HepG2 (cell line): ENCODE measurements around the gene OPN3. TPM values are rescaled to one million over a fixed set of nuclear protein-coding genes. Genes with fewer than 3 reads are reported as not detected.

Source experiments
- AGO2 ChIP-seq: fragments of 200-400 bp; formaldehyde crosslinking; optimal IDR thresholded peaks from 2 replicates; pipeline ENCODE3; 2017; ENCODE audit warnings: mild to moderate bottlenecking, low read depth, low read length, moderate library complexity
- ARHGAP35 ChIP-seq: sonication (generic); formaldehyde crosslinking; IDR thresholded peaks from 2 replicates; pipeline ENCODE4 v1.9.0; 2022; ENCODE audit warnings: mild to moderate bottlenecking, inconsistent platforms, moderate library complexity, missing genetic modification reagents, borderline replicate concordance
- DR1 ChIP-seq: sonication (generic); formaldehyde crosslinking; IDR thresholded peaks from 2 replicates; pipeline ENCODE4 v1.8.0; 2021; ENCODE audit warnings: mild to moderate bottlenecking, missing genetic modification reagents, inconsistent platforms
- ESRRA ChIP-seq: sonication (generic); formaldehyde crosslinking; IDR thresholded peaks from 2 replicates; pipeline ENCODE4 v1.5.1; 2020; ENCODE audit warnings: mild to moderate bottlenecking, low read depth, missing genetic modification reagents
- GFI1 ChIP-seq: sonication (generic); formaldehyde crosslinking; IDR thresholded peaks from 2 replicates; pipeline ENCODE4 v1.5.0; 2020; ENCODE audit warnings: missing genetic modification reagents, mild to moderate bottlenecking, borderline replicate concordance
- JUND ChIP-seq: sonication (generic); formaldehyde crosslinking; IDR thresholded peaks from 2 replicates; pipeline ENCODE4 v1.8.0; 2022; ENCODE audit warnings: mild to moderate bottlenecking, missing genetic modification reagents
- NFE2 ChIP-seq: sonication (generic); formaldehyde crosslinking; IDR thresholded peaks from 2 replicates; pipeline ENCODE4 v1.4.0; 2020; ENCODE audit warnings: missing genetic modification reagents
- RBFOX2 ChIP-seq: fragments of 200-400 bp; formaldehyde crosslinking; IDR thresholded peaks from 2 replicates; pipeline ENCODE4 v1.6.1; 2017; ENCODE audit warnings: low read depth, mild to moderate bottlenecking, low read length
- RFX3 ChIP-seq: IDR thresholded peaks from 2 replicates; pipeline ENCODE4 v1.6.1; 2016; ENCODE audit warnings: missing biosample characterization, missing genetic modification reagents
- TARDBP ChIP-seq: sonication (generic); formaldehyde crosslinking; IDR thresholded peaks from 2 replicates; pipeline ENCODE4 v1.8.0; 2022; ENCODE audit warnings: mild to moderate bottlenecking, missing genetic modification reagents
- TBX2 ChIP-seq: sonication (generic); formaldehyde crosslinking; IDR thresholded peaks from 2 replicates; pipeline ENCODE4 v1.5.0; 2020; ENCODE audit warnings: missing genetic modification reagents, mild to moderate bottlenecking, borderline replicate concordance
- U2AF2 ChIP-seq: fragments of 200-400 bp; formaldehyde crosslinking; IDR thresholded peaks from 2 replicates; pipeline ENCODE4 v1.6.1; 2017; ENCODE audit warnings: low read depth, mild to moderate bottlenecking, low read length
- USF2 ChIP-seq, 2 experiments: sonication (generic) in 1 of 2; formaldehyde crosslinking in 1 of 2; IDR thresholded peaks; 2 replicates each; pipeline versions ENCODE4 v1.5.1 to v1.6.1; 2011 to 2020; ENCODE audit warnings: borderline replicate concordance in 1 of 2, low read depth in 1 of 2, low read length in 1 of 2, mild to moderate bottlenecking in 1 of 2, missing genetic modification reagents in 1 of 2, moderate library complexity in 1 of 2
- ZNF350 ChIP-seq: sonication (generic); formaldehyde crosslinking; IDR thresholded peaks from 2 replicates; pipeline ENCODE4 v1.4.0; 2020; ENCODE audit warnings: mild to moderate bottlenecking, low read depth, missing genetic modification reagents, borderline replicate concordance
- ZNF468 ChIP-seq: sonication (generic); formaldehyde crosslinking; IDR thresholded peaks from 2 replicates; pipeline ENCODE4 v1.8.0; 2022; ENCODE audit warnings: mild to moderate bottlenecking, moderate library complexity, missing genetic modification reagents
- ZNF614 ChIP-seq: IDR thresholded peaks from 2 replicates; pipeline ENCODE4 v1.6.1; 2018; ENCODE audit warnings: missing biosample characterization, missing genetic modification reagents, inconsistent platforms, borderline replicate concordance
- polyA plus RNA-seq, 8 experiments: library from polyadenylated mRNA; depleted of rRNA in 3 of 8; stranded (reverse) in 7 of 8; unstranded in 1 of 8; fragments of >200 nt; fragmentation: Illumina TruSeq in 4 of 8; extraction: Trizol in 4 of 8; gene quantifications; 2 replicates each; pipeline versions ENCODE4 v1.2.1 to v1.2.3, GENCODE V29; 2011 to 2016; ENCODE audit warnings: low read depth in 4 of 8, missing spikeins in 1 of 8, mixed read lengths in 1 of 8; ENCODE audit not compliant: insufficient read depth in 1 of 8
- total RNA-seq, 5 experiments: library from RNA; depleted of rRNA; stranded (reverse); fragments of >200 nt; fragmentation: Illumina TruSeq; extraction: Trizol; gene quantifications; 2 replicates each; pipeline ENCODE4 v1.2.3, GENCODE V29; 2016; ENCODE audit warnings: low read depth in 1 of 5
- TF ChIP-seq, protein P1 (sequence below): sonication (generic); formaldehyde crosslinking; IDR thresholded peaks from 2 replicates; pipeline ENCODE4 v1.8.1; 2022; ENCODE audit warnings: low read depth, mild to moderate bottlenecking, missing genetic modification reagents
- TF ChIP-seq, protein P2 (sequence below): sonication (generic); formaldehyde crosslinking; IDR thresholded peaks from 2 replicates; pipeline ENCODE4 v1.4.0; 2020; ENCODE audit warnings: missing genetic modification reagents
- TF ChIP-seq, protein P3 (sequence below): IDR thresholded peaks from 2 replicates; pipeline ENCODE4 v1.4.0; 2020; ENCODE audit warnings: mild to moderate bottlenecking, missing genetic modification reagents

OPN3 gene
- total and polyA plus RNA-seq, 2 of the 13 experiments (the other 11 are each of a cell fraction or from before 2014, with no cell fraction given) = 17.4 to 23.0 TPM

DNA sequence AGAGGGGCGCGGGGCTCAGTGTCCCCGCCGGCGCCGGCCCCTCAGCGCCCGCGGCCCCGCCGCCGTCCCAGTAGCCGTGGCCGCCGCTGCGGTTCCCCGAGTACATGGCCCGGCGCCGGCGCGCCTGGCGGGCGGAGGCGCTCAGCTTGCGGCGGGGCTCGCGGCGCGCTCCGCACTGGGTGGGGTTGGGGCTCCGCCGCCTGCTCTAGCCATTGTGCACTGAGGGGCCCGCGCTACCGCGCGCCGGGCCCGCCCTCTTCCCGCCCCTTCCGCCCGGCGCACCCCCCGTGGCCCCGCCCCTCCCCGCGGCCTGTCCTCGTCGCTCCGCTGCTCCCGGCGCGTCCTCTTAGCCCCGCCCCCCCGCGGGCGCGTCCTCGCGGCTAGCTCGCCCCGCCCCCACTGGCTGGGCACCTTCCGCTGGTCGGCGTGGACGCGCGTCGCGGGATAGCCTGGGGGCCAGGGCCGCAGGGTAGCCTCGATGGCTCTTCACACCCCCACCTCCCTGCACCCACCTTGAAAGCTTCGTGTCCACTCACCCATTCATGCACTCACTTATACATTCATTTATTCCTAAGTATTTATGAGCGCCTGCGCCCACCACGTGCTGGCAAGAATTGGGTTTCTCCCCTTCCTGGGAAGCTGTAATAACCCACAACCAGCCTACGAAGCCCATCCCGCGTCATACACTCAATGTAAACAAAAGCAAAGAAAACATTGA lies at the start of gene OPN3, which contains the start of gene CHML (continued):
- TF ChIP-seq, protein P1, sequence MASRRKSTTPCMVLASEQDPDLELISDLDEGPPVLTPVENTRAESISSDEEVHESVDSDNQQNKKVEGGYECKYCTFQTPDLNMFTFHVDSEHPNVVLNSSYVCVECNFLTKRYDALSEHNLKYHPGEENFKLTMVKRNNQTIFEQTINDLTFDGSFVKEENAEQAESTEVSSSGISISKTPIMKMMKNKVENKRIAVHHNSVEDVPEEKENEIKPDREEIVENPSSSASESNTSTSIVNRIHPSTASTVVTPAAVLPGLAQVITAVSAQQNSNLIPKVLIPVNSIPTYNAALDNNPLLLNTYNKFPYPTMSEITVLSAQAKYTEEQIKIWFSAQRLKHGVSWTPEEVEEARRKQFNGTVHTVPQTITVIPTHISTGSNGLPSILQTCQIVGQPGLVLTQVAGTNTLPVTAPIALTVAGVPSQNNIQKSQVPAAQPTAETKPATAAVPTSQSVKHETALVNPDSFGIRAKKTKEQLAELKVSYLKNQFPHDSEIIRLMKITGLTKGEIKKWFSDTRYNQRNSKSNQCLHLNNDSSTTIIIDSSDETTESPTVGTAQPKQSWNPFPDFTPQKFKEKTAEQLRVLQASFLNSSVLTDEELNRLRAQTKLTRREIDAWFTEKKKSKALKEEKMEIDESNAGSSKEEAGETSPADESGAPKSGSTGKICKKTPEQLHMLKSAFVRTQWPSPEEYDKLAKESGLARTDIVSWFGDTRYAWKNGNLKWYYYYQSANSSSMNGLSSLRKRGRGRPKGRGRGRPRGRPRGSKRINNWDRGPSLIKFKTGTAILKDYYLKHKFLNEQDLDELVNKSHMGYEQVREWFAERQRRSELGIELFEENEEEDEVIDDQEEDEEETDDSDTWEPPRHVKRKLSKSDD = peak; percentile 67
- TF ChIP-seq USF2 (IDR thresholded peaks at IDR 0.05; ENCODE audit: low read depth, low read length) = no peak
- TF ChIP-seq USF2 (CRISPR knock-in tag; IDR thresholded peaks at IDR 0.05; ENCODE audit: borderline replicate concordance) = no peak
- no peak for TF ChIP-seq ESRRA (CRISPR knock-in tag)
- TF ChIP-seq, protein P2, sequence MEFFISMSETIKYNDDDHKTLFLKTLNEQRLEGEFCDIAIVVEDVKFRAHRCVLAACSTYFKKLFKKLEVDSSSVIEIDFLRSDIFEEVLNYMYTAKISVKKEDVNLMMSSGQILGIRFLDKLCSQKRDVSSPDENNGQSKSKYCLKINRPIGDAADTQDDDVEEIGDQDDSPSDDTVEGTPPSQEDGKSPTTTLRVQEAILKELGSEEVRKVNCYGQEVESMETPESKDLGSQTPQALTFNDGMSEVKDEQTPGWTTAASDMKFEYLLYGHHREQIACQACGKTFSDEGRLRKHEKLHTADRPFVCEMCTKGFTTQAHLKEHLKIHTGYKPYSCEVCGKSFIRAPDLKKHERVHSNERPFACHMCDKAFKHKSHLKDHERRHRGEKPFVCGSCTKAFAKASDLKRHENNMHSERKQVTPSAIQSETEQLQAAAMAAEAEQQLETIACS (CRISPR knock-in tag) = peak; percentile 97
- TF ChIP-seq ARHGAP35 (CRISPR knock-in tag) = no peak; the same call in 1 of the 2 replicates
- no peak for TF ChIP-seq JUND
- peak; percentile 13; the same call in 1 of the 2 replicates for TF ChIP-seq TBX2 (CRISPR knock-in tag)
- no peak for TF ChIP-seq NFE2 (CRISPR knock-in tag)
- TF ChIP-seq, protein P3, sequence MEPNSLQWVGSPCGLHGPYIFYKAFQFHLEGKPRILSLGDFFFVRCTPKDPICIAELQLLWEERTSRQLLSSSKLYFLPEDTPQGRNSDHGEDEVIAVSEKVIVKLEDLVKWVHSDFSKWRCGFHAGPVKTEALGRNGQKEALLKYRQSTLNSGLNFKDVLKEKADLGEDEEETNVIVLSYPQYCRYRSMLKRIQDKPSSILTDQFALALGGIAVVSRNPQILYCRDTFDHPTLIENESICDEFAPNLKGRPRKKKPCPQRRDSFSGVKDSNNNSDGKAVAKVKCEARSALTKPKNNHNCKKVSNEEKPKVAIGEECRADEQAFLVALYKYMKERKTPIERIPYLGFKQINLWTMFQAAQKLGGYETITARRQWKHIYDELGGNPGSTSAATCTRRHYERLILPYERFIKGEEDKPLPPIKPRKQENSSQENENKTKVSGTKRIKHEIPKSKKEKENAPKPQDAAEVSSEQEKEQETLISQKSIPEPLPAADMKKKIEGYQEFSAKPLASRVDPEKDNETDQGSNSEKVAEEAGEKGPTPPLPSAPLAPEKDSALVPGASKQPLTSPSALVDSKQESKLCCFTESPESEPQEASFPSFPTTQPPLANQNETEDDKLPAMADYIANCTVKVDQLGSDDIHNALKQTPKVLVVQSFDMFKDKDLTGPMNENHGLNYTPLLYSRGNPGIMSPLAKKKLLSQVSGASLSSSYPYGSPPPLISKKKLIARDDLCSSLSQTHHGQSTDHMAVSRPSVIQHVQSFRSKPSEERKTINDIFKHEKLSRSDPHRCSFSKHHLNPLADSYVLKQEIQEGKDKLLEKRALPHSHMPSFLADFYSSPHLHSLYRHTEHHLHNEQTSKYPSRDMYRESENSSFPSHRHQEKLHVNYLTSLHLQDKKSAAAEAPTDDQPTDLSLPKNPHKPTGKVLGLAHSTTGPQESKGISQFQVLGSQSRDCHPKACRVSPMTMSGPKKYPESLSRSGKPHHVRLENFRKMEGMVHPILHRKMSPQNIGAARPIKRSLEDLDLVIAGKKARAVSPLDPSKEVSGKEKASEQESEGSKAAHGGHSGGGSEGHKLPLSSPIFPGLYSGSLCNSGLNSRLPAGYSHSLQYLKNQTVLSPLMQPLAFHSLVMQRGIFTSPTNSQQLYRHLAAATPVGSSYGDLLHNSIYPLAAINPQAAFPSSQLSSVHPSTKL (CRISPR knock-in tag) = peak; percentile 43; the same call in 1 of the 2 replicates
- TF ChIP-seq DR1 (CRISPR knock-in tag) = no peak
- peak; percentile 31; the same call in 1 of the 2 replicates for TF ChIP-seq TARDBP (CRISPR knock-in tag)
- peak; percentile 1 for TF ChIP-seq AGO2
- no peak for TF ChIP-seq RFX3 (CRISPR knock-in tag)
- no peak for TF ChIP-seq ZNF350 (CRISPR knock-in tag)
- no peak for TF ChIP-seq U2AF2
- no peak for TF ChIP-seq ZNF468 (CRISPR knock-in tag)
- no peak for TF ChIP-seq GFI1 (CRISPR knock-in tag)
- peak; percentile 80 for TF ChIP-seq RBFOX2
- TF ChIP-seq ZNF614 (CRISPR knock-in tag) = no peak
